ENCODE results near the gene GALNT2. TPM values are rescaled to one million over a fixed set of nuclear protein-coding genes. Genes with fewer than 3 reads are reported as not detected.

Gene GALNT2
- total and polyA plus RNA-seq, 2 of the 13 experiments (the other 11 are each of a cell fraction or from before 2014, with no cell fraction given) = 39.3 to 39.6 TPM

- H3K27ac ChIP-seq (ENCODE audit: extremely low read length, insufficient read depth, low read length) = no peak overlapping the region
- no peak for DNase-seq (ENCODE audit: low spot score)
These were observed 24.6 kb downstream of the GALNT2 start for GRCh38 chr1:230091473-230092231.

More at GRCh38 chr1:230091473-230092231, 24.6 kb downstream of the GALNT2 start:
- WGBS (ENCODE audit: low lambda C conversion rate) = 97% methylated on average over 11 of the region's 12 CpGs
- in situ Hi-C loops (cut with HindIII; ENCODE audit: extremely low pct_ligation_motif_present, low pct_unique_long_range_greater_than_20kb) = no loop called here
- Histone ChIP-seq H3K9ac (ENCODE audit: insufficient read depth, low read depth, low read length) (no peak overlapping the region), H2AFZ (ENCODE audit: low read length) (no peak overlapping the region), H4K20me1 (ENCODE audit: insufficient read depth, low read length) (peaks cover 5% of the 10 kb centered on the region), H3K4me2 (ENCODE audit: low read depth, low read length) (no peak overlapping the region), H3K9me3 (ENCODE audit: low read length) (no peaks in the 10 kb centered on the region), H3K36me3 (replicated peaks in 1 of 2; ENCODE audit: control insufficient read depth in 1 of 2, insufficient read depth in 2 of 2, low read length in 2 of 2) (peaks cover 3 to 6% of the 10 kb centered on the region in 2 experiments; a peak in 2 of 5 replicates), H3K4me3 (replicated peaks in 1 of 3; ENCODE audit: insufficient read depth in 1 of 3, low read depth in 2 of 3, low read length in 3 of 3) (no peak overlapping the region), H3K4me1 (ENCODE audit: insufficient read depth, low read length) (peaks cover 16% of the 10 kb centered on the region), H3K79me2 (ENCODE audit: insufficient read depth, low read length) (peaks cover 42% of the 10 kb centered on the region), H3K27me3 (ENCODE audit: control insufficient read depth in 1 of 2, insufficient read depth in 2 of 2, low read length in 2 of 2) (no peaks in the 10 kb centered on the region)
- no peak for ATAC-seq
- FAIRE-seq = no peak
- TF ChIP-seq CTCF (CRISPR knock-in tag; IDR thresholded peaks at IDR 0.05) (peak; percentile 14; the same call in 1 of the 2 replicates), SMYD3 (CRISPR knock-in tag; IDR thresholded peaks at IDR 0.05) (no peak), RFXAP (CRISPR knock-in tag; IDR thresholded peaks at IDR 0.05; ENCODE audit: borderline replicate concordance) (no peak), RAD21 (CRISPR knock-in tag; IDR thresholded peaks at IDR 0.05) (no peak), NFE2L1 (CRISPR knock-in tag; IDR thresholded peaks at IDR 0.05; ENCODE audit: borderline replicate concordance) (no peak), ZKSCAN1 (IDR thresholded peaks at IDR 0.05; ENCODE audit: low read length) (no peak)
- POLR2A ChIA-PET = interaction anchor here (1.4 to 1.9 kb wide), 2 partner anchors 13 to 68 kb away, joined by 5 to 13 read pairs; no protein-coding TSS in a partner anchor
- BruUV-seq (replicated peaks) = no TSS peak
- CTCF ChIA-PET (ENCODE audit: low intra/inter-chr PET ratio, low total read pairs) = no interaction called here
- intact Hi-C loops (cut with micrococcal nuclease; ENCODE audit: unreplicated experiment) = no loop called here

All from HepG2 (cell line).